HK-2 (cell line): ENCODE results near the gene DUSP18.
"Not testable (repeated sequence)": the region's sequence is repeated elsewhere in the genome, so short reads cannot be mapped to it uniquely, and the experiment has no call there.

Experiments
- DNase-seq: peaks from one replicate; pipeline ENCODE4 v3.0.0-alpha.2; 2018; ENCODE audit not compliant: unreplicated experiment

DUSP18 gene

GRCh38 chr22:30667494-30668385 is at the start of gene DUSP18:
DUSP18 (minus strand) TSS chr22:30667875; CDS start chr22:30664003, 3,872 bp downstream.
- peak; percentile 97 for DNase-seq

- no peak for DNase-seq
Observed at GRCh38 chr22:30714062-30714461, 46.4 kb upstream of the DUSP18 start.

DNA sequence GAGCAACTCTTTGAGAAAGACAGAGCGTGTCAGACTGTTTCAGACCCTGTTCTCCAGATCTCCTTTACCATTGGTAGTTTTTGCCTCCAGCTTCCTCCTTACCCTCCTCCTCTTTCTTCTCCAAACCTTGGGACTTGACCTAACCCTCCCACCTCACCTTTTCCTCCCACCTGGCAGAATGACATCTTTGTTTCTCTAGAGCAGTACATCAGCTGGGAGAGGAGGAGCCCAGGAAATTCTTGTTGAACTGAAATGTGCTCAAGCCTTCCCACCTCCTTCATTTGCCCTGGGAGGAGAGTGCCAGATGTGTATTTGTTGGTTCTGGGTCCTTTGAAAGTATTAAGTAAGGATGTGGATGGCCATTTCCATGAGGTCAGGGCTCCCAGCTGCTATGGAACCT is 44.4 kb upstream of the DUSP18 start:
- no peak for DNase-seq

DNA sequence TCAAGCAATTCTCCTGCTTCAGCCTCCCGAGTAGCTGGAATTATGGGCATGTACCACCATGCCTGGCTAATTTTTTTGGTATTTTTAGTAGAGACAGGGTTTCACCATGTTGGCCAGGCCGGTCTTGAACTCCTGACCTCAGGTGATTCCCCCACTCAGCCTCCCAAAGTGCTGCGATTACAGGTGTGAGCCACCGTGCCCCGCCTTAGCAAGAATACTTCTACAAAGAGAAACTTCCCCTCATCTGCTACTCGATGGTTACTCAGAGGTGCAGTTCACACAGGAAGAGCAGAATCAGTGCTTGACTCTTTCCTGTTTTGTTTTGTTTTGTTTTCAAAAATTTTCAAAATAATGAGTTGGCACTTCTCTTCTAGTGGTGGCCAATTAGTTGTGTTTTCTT is 42.3 kb upstream of the DUSP18 start:
- DNase-seq, result not testable (repeated sequence)

GRCh38 chr22:30705710-30706651 is 38.3 kb upstream of the DUSP18 start:
- no peak for DNase-seq

- DNase-seq, result no peak
Observed at GRCh38 chr22:30704978-30705377, 37.3 kb upstream of the DUSP18 start.

DNA sequence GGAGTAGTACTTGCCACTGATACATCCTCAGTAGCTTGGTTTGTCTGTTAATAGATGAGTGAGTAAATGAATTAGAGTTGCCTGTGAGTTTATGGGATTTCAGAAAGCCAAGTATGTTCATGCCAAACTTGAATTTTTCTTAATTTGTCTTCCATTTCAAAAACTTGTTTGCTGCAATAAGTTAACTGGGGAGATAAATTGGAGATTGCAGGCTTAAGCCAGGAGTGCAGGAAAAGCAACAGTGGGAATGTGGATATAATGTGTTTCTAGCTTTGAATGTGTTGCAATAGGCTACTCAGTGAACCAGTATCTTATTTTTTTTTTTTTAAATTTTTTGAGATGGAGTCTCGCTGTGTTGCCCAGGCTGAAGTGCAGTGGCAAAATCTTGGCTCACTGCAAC is 35.2 kb upstream of the DUSP18 start:
- DNase-seq, result no peak

- no peak for DNase-seq
Observed at GRCh38 chr22:30701872-30702271, 34.2 kb upstream of the DUSP18 start.

DNA sequence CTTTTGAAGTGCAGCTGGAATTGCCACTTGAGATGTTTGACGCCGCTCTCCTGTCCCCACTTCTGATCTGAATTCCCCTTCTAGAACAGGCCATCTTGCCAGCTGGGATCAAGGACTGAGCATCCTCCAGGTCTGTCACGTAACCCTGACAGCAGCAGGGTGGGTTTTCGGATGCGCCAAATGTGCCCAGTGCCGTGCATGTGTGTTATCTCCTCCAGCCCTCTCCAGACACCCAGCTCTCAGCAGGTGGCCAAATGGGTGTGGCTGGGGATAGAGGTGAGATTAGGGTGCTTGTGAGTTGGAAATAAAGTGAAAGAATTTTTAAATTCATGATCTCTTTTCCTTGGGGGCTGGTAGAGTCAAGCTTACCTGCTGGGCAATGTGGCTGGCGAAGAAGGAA is 30.3 kb upstream of the DUSP18 start:
- no peak for DNase-seq

DNA sequence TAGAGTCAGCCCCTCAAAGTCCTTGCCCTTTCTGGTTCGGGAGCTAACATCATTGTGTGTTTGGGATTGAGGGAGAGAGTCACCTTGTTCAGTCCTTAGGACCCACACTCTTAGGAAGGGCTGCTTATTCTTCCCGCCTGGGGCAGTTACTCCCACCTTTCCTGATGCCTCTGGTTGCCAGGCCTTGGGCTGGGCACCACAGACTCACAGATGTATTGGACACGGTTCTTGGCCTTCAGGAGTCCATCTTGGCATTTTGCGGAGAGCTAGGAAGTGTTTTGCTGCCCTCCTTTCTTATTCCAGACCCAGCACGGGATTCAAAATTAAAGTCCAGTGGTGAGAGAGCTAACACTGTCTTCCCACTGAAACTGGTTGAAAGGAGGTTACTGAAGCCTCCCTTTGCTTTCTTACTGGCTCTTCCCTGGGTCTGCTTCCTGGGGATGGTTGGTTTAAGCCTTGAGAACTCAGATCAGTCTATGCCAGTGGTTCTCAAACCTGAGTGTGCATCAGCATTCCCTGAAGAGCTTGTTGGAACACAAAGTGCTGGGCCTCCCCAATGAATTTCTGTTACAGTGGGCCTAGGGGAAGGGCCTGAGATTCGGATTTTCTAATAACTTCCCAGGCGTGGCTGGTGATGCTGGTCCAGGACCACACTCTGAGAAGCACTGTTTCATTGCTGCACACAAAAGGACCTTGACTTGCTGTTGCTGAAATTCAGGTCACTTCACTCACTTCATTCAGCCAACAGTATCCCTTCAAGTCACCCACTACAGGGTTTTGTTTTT is 28.4 kb upstream of the DUSP18 start:
- no peak for DNase-seq

DNA sequence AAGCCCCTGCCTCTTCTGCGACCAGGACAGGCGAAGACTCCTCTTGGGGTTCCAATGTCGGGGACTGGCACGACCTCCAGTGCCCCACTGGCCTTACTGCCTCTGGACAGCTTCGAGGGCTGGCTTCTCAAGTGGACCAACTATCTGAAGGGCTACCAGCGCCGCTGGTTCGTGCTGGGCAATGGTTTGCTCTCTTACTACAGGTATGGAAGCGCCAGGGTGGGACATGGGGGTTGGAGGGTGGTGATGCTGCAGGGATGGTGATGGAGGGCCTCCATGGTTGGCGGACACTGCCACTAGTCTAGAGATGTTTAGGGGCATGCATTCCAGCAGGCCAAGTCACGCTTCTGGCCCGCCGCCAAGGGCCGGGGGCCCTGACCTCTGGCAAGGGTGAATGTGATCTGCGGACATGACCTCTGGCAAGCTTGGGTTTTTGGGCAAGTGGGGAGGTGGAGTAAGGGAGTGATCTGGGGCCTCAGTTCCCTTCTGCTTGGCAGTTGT is 27.7 kb upstream of the DUSP18 start:
- no peak for DNase-seq

DNA sequence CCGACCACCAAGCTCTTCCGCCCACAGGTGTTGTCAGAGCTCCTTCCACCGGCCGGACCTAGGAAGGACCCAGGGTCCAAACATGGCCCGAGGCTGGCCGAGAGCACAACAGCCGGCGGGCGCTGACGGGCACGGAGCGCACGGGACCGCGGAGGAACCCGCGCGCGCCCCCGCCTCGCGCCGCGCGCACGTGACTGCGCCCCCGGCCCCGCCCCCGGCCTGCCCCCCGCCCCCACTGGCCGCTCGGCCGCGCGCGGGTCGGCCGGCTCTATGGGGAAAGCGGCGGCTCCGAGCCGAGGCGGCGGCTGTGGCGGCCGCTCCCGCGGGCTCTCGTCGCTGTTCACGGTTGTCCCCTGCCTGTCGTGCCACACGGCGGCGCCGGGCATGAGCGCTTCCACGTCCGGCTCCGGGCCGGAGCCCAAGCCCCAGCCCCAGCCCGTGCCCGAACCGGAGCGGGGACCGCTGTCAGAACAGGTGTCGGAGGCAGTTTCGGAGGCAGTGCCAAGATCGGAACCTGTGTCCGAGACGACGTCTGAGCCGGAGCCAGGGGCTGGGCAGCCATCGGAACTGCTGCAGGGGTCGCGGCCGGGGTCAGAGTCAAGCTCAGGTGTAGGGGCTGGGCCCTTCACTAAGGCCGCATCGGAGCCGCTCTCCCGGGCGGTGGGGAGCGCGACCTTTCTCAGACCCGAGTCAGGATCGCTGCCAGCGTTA is 27.1 kb upstream of the DUSP18 start, which contains the start of gene OSBP2:
TSS of gene OSBP2 (plus strand) at position 235 of the 711 bp plus-strand sequence. CDS start at position 271, 36 bp downstream.
- DNase-seq, result peak; percentile 33

- DNase-seq, result peak; percentile 57
Observed at GRCh38 chr22:30694171-30694639, 26.5 kb upstream of the DUSP18 start.

- DNase-seq, result no peak
Observed at GRCh38 chr22:30691204-30691603, 23.5 kb upstream of the DUSP18 start.

- no peak for DNase-seq
Observed at GRCh38 chr22:30689622-30690021, 21.9 kb upstream of the DUSP18 start.

- no peak for DNase-seq
Observed at GRCh38 chr22:30687358-30687757, 19.7 kb upstream of the DUSP18 start.

DNA sequence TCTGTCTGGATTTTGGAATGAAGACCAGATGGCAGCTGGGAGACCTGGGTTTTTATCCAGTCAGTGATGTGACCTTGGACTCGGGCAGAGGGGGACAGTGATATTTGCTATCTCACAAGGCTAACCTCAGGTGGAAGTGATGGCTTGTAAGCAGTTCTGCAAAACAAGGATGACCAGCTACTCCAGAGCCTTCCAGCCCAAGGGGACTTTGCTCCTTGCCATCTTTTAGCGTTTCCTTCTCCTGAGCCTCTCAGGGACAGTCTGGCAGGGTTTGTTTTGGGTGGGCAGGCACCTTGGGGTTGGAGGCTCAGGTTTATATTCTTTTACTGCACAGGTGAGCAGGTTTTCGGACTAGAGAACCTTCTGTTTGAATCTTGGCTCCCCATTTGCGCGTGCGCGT is 17.5 kb upstream of the DUSP18 start:
- no peak for DNase-seq

DNA sequence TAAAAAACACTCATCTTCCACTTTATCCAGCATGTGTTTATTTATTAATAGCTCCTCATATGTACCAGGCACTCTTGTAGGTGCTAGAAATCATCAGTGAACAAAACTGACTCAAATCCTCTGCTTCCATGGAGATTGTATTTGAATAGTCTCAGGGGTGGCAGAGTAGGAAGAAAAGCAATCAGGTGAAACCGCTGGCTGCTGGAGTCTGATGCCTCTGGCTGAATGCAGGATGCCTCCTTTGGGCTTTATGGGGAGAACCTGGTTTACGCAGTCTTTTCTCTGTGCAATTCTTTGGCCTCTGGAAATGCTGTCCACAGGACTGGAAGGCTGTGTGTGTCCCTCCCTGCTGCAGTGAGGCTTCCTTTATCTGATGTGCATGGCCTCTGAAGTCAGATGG is 14.2 kb upstream of the DUSP18 start:
- DNase-seq, result no peak

DNA sequence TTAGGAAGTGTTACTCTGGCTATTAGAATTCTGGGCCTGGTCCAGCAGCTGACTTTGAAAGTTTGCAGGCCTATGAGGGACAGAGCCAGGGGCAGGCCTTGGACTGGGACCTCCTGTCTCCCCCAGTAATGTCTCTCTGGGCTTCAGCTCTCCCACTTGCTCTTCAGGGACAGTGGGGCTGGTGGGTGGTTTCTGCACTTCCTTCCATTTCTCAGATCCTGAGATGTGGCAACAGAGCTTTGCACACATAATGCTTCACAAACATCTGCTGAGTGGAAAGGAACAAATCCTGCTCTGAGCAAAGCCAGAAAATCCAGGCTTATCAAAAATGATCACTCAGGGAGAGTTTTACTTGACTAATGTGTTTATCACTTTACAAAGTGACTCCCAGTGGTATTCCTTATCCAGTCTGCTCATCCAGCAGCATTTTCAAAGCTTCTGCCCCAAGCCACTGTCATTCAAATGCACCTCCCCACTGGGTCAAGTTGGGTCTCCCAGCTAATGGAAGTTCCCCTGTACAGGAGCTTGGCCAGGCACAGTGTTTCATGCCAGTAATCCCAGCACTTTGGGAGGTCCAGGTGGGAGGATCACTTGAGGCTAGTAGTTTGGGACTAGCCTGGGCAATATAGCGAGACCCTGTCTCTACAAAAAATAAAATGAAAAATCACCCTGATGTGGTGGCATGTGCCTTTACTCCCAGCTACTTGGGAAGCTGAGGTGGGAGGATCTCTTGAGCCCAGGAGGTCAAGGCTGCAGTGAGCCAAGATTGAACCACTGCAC is 13.5 kb upstream of the DUSP18 start:
- no peak for DNase-seq
